Right atrium auricular region (tissue), 2 donors: ENCODE measurements around the gene SETBP1. TPM values are rescaled to one million over a fixed set of nuclear protein-coding genes. Genes with fewer than 3 reads are reported as not detected.

ENCODE experiments used
- DNase-seq: peaks from one replicate; pipeline ENCODE4 v3.0.0-alpha.2; 2019; ENCODE audit warnings: low spot score
- H3K27ac ChIP-seq, 2 donors: fragments of 200-600 bp; sonication (generic); 1 replicate in 1 of 2; 2 replicates in 1 of 2; pipeline ENCODE4 v1.5.1; 2016 to 2019
- H3K27me3 ChIP-seq, 2 donors: fragments of 200-600 bp; sonication (generic); one replicate each; pipeline versions ENCODE4 v1.5.1 to v1.6.0; 2017 to 2019
- H3K36me3 ChIP-seq: fragments of 200-600 bp; sonication (generic); one replicate; pipeline ENCODE4 v1.5.1; 2016
- H3K4me1 ChIP-seq, 2 donors: fragments of 200-600 bp; sonication (generic); one replicate each; pipeline versions ENCODE4 v1.5.1 to v1.6.0; 2017 to 2019
- H3K4me3 ChIP-seq, 2 donors: fragments of 200-600 bp; sonication (generic); 1 replicate in 1 of 2; 2 replicates in 1 of 2; pipeline ENCODE4 v1.5.1; 2017 to 2019; ENCODE audit warnings: mild to moderate bottlenecking in 1 of 2, moderate library complexity in 1 of 2
- H3K9me3 ChIP-seq, 2 donors: fragments of 200-600 bp; sonication (generic); one replicate each; pipeline ENCODE4 v1.5.1; 2019
- CTCF ChIP-seq, 2 donors: fragments of 200-600 bp; sonication (generic); IDR thresholded peaks; one replicate each; pipeline ENCODE4 v1.5.1; 2019; ENCODE audit warnings: antibody characterized with exemption in 2 of 2
- total RNA-seq, 2 donors: library from RNA; depleted of rRNA; stranded (reverse); fragments of >200 nt; gene quantifications; one replicate each; pipeline ENCODE4 v1.1.0, GENCODE V29; 2016

SETBP1 gene
- total RNA-seq, 2 donors from 2014 or later, result 7.8 to 13.4 TPM

DNA sequence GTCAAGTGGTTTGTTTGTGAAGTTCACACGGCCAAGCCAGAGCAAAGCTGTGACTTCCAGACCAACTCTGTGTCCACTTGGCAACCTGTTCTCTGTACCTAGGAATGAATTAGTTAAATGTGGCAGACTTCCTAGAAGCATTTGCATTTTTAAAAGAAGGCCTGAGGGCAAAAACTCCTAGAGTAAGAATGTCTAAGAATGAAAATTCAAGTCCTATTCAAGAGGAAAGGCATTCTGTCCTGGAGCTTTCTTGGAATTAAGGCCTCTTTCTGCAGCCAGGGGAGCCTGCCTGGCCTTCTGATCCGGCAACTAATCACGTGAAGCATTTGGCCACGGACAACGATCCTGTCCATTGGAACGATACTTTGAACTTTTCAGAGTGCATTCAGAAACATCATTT lies 155.0 kb downstream of the SETBP1 start:
- Histone ChIP-seq H3K4me1 (peaks cover 0 to 27% of the 10 kb centered on the region in 2 donors), H3K27me3 (no peaks in the 10 kb centered on the region), H3K9me3 (no peaks in the 10 kb centered on the region), H3K36me3 (no peaks in the 10 kb centered on the region), H3K4me3 (no peak overlapping the region), H3K27ac (no peak overlapping the region)
- no peak for TF ChIP-seq CTCF (IDR thresholded peaks at IDR 0.05)
- no peak for DNase-seq

- DNase-seq, result no peak
- Histone ChIP-seq H3K27me3 (no peaks in the 10 kb centered on the region), H3K36me3 (no peaks in the 10 kb centered on the region), H3K27ac (no peak overlapping the region), H3K4me1 (peaks cover 0 to 23% of the 10 kb centered on the region in 2 donors), H3K4me3 (no peak overlapping the region), H3K9me3 (no peaks in the 10 kb centered on the region)
- TF ChIP-seq CTCF (IDR thresholded peaks at IDR 0.05), result no peak
Measured at GRCh38 chr18:44836263-44836662, 155.6 kb downstream of the SETBP1 start.

DNA sequence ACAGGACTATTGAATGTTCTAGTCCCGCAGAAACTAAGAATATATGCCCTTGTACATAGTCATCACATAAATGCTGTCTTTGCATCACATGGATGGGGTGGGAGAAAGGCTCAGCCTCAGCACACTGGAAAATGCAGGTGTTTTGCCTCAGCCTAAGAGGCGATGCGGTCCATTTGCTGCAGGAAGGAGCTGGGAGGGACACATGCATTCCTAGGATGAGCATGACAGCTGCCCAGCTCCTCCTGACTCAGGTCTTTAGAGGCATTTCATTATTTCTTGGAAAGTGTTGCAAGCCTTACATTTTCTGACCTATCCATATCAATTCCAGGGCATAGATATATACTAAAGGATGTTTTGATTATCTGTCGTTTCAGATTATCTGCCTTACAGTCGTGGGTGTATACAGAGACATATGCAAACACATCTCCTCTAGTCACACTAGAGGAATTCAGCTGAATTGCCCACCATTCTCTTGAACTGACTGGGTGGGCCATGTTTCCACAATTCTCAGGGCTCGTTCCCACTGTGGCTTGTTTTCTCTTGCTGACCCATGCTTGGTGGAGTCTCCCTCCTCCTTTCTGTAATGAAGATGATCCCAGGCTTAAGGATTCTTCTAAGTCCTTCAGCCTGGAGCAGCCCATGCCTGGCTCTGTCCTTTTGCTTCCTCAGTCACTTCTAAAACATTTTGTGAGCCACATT lies 156.9 kb downstream of the SETBP1 start:
- TF ChIP-seq CTCF (IDR thresholded peaks at IDR 0.05), result no peak
- no peak for DNase-seq
- Histone ChIP-seq H3K4me3 (no peak overlapping the region), H3K36me3 (no peaks in the 10 kb centered on the region), H3K27ac (no peak overlapping the region), H3K4me1 (peaks cover 0 to 23% of the 10 kb centered on the region in 2 donors), H3K27me3 (no peaks in the 10 kb centered on the region), H3K9me3 (no peaks in the 10 kb centered on the region)

- no peaks in the 10 kb centered on the region for H3K27me3 ChIP-seq
- H3K9me3 ChIP-seq, result no peaks in the 10 kb centered on the region
- H3K36me3 ChIP-seq, result no peaks in the 10 kb centered on the region
- no peak overlapping the region for H3K4me3 ChIP-seq
- peaks cover 0 to 23% of the 10 kb centered on the region in 2 donors for H3K4me1 ChIP-seq
- H3K27ac ChIP-seq, result peak overlapping the region in 1 of 2 donors; percentile 40
- no peak for TF ChIP-seq CTCF (IDR thresholded peaks at IDR 0.05)
- DNase-seq, result peak; percentile 75
Measured at GRCh38 chr18:44838971-44839666, 158.4 kb downstream of the SETBP1 start.

DNA sequence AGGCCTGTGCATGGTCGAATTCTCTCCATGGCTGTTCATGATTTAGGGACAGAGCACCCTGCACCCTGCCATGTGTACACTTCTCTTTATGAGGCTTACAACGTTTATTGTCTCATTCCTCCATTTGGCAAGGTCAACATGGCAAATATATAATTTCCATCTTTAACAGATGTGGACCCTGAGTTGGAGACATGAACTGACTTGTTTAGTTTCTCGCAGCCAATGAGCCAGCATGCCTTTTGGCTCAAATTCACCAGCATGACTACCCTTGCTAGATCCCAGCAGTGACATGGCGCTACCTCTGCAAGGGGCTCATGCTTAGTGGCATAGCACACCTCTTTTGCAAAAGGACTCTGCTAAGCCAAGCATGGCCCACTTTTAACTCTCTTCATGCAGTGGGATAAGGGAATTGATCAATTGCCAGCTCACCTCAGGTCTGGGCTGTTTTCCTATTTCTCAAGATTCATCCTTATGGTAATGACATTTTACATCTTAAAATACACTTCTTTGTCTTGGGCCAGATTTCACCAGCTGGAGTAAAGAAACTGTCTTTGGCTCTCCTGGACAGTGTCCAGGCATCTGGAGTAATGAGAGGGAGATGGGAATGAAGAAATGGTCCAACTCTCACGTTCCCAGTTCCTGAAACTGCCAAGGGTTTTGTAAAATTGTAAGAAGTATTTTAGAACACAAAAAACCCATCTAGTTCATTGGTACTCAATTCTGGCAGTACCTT lies 159.5 kb downstream of the SETBP1 start:
- no peak for TF ChIP-seq CTCF (IDR thresholded peaks at IDR 0.05)
- no peak for DNase-seq
- H3K9me3 ChIP-seq, result no peaks in the 10 kb centered on the region
- H3K4me3 ChIP-seq, result no peak overlapping the region
- H3K36me3 ChIP-seq, result no peaks in the 10 kb centered on the region
- no peaks in the 10 kb centered on the region for H3K27me3 ChIP-seq
- no peak overlapping the region for H3K27ac ChIP-seq
- H3K4me1 ChIP-seq, result peaks cover 0 to 28% of the 10 kb centered on the region in 2 donors
